H4 (cell line): ENCODE measurements around the gene CDK8. TPM values are rescaled to one million over a fixed set of nuclear protein-coding genes. Genes with fewer than 3 reads are reported as not detected.

Experiments used
- DNase-seq: peaks from one replicate; pipeline ENCODE4 v3.0.0-alpha.2; 2015; ENCODE audit warnings: low spot score
- total RNA-seq: library from RNA; depleted of rRNA; stranded (reverse); fragments of >200 nt; shearing (Covaris generic); gene quantifications from 2 replicates; pipeline ENCODE4 v1.2.3, GENCODE V29; 2014

Gene CDK8
- total RNA-seq, 1 experiment from 2014 or later = 14.7 TPM

DNA sequence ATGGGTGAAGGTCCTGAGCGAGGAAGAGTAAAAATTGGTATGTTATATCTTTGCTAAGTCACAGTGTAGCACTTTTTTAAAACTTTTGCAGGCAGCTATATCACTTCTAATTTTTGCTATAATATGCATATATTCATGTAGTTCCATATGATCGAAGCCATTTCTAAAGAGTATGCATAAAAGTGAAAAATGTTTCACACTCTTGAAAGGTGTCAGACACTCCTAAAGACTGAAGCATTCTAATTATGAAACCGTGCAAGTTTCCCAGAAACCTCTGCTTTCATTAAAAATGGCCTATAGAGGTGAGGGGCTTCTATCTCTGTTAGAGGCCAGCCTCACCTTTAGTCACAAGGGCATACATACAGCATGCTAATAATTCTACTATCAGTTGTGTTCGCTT is 128.9 kb downstream of the CDK8 start:
- DNase-seq = no peak

DNA sequence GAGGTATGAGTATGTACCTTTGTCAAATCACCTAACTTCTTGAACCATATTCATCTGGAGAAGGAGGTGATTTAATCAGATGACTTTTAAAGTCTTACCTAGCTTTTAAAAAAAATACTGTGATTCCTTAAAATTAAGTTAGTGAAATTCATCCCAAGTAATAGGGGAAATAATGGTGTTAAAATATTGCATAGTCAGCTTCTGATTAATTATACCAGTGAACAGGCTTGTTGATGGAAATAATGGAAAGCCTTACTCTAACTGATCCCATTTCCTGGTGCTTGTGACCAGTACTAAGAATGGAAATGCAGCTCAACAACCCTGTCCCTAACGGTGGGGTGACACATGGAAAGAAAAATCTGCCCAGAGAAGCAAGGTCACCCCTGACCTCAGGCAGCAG is 130.7 kb downstream of the CDK8 start:
- DNase-seq = no peak

DNA sequence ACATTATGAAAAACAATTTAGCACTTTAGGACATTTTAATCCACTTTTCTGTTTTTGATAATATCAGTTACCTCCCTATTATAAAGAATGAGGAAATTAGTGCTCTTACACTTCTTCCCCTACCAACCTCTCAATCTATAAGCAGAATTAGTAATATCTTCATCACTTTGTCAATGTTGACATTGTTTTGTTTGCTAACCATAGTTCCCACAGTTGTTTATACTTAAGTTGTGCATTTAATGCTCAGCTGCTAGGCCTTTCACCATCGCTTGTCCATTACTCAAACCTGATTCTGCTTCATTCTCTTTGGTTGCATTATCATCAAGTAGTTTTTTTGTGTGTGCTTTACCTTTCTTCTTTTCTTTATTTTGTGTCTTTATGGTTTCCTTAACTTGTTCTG is 132.1 kb downstream of the CDK8 start:
- no peak for DNase-seq

DNA sequence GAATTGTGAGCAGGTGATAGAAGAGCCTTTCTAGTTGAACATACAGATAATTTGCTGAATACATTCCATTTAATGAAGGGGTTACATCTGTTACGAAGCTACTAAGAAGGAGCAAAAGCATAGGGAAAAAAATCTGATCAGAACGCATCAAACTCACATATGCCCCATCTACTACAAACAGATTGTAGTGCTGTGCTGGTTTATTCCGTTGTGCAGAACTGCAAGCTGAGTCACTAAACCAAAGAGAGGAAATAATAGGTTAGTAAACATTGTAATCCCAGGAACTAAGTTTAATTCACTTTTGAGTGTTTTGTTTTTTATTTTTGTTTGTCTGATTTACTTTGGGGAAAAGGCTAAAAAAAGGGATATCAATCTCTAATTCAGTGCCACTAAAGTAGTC is 136.3 kb downstream of the CDK8 start:
- DNase-seq = no peak

DNA sequence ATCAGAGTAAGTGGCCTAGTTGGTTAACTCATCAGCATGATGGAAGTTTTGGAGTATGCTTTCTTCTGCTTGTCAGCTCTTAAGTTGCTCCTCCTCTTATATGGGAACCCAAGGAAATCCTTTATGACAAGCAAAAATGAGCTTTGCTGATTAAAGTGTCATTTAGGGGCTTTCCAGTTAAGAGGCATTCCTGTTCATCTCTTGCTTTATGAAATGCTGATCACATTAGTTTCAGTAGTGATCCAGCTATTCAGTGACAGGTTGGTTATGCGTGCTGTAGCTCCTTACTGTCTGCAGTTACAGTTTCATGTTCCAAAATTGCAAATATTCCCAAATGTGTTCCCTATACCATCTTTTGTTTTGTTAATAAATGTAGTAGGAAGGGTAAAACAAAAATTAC is 146.6 kb downstream of the CDK8 start:
- no peak for DNase-seq

DNA sequence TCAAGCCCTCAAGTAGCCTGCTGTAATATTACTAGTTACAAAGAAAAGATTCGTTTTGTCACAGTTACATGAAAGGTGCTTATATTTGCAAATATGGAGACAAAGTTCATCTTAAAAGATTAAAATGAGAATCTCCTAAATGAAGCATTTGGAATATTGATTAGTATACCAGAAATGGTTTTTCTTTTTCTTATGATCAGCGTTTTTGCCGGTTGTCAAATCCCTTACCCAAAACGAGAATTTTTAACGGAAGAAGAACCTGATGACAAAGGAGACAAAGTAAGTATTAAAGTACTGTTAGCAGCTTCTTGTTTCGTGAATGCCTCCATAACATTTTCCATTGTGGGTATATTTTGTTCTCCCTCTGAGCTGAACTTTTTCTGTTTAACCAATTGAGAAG is 147.1 kb downstream of the CDK8 start:
- DNase-seq = no peak

DNA sequence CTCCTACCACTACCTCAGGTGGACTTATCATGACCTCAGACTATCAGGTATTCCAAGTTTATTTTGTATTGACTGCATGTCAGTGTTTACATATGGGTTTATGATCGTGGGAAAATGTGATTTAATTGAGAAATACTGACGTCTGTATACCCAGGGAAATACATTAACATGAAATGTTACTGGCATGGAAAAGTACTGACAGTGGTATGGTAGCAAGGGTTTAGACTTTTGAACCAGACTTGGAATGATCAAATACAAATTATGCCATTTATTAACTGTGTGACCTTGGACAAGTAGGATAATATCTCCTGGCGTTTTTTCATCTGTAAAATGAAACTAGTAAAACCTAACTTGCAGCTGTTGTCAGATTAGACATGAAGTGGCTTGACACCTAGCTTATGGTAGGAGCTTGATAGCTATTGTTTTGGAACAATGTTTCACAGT is 147.7 kb downstream of the CDK8 start:
- DNase-seq = no peak

DNA sequence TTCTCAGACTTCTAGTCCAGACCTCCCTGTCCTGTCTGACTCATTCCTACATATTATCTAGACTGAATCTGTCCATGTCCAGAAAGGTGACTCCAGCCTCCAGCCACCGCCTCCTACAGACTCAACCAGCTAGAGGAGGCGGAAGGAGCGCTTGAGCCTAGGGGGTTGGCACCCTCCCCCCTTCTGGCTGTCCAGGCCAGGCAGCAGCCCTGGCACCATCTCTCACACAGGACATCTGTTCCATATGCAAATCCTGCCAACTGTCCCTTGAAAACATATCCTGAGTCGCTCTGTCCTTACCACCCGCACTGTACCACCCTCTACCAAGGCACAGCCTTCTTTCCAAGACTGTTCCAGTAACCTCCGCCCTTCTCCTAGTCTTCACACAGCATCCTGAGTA is 152.9 kb downstream of the CDK8 start:
- DNase-seq = no peak

DNA sequence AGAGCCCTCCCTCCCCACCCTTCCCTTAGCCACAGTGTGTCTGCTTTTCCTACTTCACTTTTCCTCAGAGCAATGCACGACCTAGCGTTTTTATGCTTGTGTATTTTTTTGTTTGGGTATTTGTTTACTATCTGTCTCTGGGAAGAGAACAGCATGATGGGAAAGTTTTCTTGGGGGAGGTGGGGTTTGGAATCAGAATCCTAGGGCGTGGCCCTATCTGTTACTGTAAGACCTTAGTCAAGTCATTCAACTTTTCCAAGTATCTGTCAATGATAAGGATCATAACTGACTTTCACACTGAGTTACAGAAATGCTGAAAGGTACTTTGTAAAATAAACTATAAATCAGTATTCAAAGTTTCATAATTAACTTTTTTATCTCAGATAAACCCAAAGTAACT is 157.3 kb downstream of the CDK8 start:
- no peak for DNase-seq

DNA sequence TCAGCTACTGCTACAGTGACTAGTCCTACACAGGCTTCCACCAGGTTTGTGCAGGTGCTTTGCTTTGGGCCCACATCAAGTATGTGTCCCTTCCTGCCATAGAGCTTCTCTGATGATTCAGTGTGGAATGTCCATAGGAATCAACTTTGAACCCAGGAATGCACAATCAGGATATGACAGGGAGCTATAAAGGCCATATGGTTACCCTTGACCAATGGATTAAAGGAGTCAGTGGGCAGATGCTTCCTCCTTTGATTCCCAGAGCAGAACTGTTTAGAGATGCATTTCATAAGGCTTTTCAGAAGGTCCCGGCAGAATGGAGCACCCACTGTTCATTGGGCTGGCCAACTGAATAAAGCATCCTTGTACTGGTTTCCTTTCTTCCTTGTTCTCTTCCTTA is 158.3 kb downstream of the CDK8 start:
- no peak for DNase-seq

DNA sequence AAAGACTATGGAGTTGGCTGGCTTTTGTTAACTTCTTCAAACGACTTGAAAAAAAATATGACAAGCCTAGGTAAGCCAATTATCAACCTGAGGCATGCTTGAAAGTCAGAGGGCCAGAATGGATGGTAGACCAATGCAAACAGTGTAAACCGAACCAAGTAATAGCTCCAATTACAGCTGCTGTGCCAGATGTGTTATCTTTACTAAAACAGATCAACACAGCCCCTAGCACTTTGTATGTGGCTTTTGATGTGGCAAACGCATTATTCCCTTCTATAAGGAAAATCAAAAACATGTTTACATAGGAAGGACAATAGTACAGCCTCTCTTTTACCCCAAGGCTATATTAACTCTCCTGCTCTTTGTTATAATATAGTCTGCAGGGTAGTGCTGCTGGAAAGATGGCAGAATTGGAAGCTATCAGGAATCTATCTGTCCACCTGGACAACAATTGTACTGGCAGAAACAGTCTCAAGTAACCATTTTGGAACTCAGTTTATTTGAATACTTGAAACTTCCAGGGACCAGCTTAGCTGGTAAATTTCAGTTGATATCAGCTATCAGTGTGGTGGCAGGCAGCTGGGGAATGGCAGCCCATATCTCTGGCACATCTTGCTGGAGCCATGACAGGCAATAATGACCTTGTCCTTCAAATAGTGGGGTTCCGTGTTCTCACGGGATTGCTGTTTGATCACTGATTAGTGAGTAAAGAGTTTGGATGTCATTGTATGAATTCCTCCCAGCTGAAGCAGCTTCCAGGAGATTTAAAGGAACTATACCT is 159.2 kb downstream of the CDK8 start:
- no peak for DNase-seq

DNA sequence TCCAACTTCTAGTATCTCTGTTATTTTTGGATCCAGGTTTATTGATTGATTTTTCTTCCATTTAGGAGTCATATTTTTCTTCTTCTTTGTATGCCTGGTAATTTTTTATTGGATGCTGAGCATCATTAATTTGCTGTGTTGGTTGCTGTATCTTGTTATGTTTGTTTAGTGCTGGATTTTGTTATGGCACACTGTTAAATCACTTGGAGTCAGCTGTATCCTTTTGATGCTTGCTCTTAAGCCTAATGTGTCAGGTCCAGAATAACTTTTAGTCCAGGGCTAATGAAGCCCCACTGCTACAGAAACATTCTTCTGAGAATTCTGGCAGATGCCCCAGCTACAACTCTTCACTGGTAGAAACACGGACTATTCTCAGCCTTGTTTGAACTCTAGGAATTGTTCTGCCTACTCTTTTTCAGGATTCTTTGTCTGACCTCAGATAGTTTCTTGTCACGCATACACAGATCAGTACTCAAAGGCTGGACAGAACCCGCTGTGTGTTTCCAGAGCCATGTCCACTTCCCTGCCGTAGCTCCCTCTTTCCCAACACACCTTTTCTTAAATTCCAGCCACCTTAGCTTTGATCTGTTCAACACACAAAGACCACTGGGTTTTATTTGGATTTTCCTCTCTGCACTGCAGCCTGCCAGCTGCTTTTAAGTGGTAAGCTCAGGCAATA is 166.5 kb downstream of the CDK8 start:
- DNase-seq = no peak

DNA sequence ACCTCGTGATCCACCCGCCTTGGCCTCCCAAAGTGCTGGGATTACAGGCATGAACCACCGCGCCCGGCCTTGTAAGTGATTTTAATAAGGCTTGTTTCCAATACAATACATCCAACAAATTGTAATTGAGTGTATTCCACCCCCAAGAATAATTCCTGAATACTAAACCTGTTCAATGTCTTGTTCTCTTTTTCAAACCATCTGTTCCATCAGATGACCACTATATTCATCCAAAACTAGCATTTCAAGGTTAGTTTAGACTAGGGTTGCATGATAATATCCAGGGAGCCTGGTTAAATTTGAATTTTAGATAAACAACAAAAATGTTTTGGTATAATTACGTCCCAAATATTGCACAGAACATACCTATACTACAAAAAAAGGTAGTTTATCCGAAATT is 168.1 kb downstream of the CDK8 start:
- DNase-seq = no peak

DNA sequence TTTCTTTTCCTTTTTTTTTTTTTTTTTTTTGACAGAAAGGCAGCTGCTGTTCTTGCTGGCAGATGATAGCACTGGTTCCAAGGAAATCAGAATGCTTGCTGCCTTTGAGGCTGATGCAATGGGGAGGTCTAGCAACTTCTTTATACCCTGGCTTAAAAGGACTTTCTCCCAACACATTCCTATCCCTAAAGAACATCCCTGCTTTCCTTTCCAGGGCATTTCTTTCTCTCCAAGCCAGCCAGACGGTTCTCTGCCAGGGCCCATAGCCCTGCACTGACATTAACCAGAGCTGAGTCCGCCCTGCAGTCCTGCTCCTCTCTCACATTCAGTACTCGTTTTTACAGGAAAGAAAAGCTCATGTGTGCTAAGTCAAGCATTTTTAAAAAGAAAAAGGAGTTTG is 169.7 kb downstream of the CDK8 start:
- DNase-seq = no peak

DNA sequence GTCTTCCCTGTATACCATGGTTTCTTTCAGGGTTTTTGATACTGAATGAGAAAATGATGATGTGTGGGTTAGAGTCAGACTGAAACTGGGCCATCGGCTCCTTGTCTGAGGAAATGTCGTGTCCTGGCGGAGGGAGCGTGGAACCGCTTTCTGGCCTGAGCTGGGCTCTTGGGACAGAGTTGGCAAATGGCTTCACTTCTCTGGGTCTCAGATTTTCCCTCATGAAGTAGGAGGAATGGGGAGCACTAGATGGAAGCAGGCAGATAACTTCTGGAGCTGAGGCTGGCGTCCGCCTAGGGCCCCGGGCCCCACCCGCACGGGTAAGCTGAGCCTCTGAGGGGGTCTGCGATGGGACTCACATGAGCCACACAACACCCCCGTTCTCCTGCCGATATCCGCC is 170.3 kb downstream of the CDK8 start:
- DNase-seq = no peak

DNA sequence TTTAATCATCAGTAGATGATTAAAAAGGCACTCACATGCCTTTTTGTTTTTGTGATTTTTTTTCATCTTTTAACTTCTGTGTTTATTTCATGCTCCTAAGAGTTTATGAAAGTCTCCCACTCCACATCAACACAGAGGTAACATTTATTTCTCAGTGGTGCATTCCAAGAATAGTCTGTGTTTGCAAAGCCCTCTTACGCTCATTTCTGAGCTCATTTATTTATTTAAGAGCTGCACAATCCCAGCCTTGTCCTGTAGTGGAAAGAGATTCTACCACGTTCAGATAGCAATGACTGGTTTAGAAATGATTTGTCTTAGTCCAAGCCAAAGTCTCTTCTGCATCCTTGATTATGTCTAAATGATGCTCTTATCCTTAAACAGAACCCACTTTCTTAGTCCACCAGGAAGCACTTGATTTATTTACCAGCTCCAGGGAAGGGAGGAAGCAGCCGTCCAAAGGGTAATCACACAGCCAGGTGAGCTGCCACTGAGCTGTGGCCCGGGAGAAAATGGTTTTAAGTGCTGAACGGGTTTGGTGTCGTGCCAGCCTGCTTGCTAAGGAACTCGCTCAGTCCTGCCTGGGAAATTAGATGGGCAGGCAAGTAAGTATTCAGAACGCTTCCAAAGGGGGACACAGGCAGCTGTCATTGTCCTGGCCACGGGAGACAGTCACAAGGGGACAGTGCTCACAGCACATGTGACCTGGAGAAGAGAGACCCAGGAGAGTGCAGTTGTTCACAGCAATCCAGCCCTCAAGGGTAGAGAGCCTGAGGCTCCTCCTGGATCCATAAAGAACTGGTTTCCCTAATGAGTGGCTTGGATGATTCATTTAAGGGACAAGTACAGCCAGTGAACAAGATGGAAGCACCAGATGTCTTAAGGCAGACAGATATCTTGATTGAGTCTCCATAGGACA is 171.8 kb downstream of the CDK8 start:
- DNase-seq = peak; percentile 47

DNA sequence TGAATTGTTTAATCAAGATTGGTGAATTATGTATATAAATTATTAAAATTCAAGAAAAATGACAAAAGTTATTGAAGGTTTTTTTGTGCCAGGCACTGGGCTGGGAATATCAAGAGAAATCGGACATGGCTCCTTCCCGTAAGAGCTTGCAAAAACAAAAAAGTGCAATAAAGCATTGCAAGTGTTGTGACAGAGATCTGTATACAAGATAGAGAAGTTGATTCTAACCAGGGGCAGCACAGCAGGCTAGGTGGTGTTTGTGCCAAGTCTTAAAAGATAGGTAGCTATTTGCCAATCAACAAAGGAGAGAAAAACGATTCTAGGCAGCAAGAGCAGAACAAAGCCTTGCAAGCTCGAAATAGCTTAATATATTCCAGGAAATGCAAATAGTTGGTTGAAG is 179.8 kb downstream of the CDK8 start:
- DNase-seq = no peak

DNA sequence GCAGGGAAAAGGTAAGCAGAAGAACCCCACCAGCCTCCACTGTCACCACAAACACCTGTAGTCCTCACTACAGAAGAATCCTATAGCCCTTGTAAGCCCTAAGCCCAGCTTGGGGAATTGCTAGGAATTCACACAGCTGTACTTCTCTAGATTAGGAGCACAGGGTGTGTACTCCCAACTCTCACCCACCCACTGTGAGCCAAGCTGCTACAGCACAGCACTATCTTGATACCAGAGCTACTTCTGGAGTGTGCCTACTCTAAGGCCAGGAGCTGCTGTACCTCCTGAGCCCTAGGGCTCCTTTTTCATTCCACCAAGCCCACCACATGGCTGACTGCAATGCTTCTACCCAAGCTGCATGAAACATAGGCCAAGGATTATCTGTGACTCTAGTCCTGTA is 181.2 kb downstream of the CDK8 start:
- DNase-seq = no peak

DNA sequence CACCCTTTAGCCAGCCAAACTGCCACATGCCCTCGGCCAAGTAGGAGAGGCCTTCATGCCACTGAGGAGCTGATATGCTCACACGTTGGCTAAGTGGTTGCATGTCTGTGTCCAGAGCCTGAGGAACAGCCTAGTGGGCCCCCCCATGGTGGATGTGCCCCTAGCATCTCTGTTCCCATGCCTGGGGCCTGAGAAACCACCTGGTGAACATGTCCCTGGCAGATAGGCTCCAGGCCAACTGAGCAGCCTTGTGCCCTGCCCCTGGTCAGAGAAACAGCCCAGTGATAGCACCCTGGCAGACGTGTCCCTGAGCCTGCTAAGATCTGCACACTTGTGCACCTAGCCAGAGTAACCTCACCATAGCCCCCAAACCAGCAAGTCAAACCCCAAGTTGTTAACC is 181.7 kb downstream of the CDK8 start:
- no peak for DNase-seq

DNA sequence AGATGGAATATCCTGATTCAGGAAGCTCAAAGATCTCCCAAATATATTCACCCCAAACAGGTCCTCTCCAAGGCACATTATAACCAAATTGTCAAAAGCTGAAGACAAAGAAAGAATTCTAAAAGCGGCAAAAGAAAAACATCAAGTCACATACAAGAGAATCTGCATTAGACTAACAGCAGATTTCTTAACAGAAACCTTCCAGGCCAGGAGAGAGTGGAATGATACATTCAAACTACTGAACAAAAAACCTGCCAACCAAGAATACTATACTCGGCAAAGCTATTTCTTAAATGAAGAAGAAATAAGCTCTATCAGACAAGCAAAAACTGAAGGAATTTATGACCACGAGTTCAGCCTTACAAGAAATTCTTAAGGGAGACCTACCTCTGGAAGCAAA is 183.0 kb downstream of the CDK8 start:
- no peak for DNase-seq

DNA sequence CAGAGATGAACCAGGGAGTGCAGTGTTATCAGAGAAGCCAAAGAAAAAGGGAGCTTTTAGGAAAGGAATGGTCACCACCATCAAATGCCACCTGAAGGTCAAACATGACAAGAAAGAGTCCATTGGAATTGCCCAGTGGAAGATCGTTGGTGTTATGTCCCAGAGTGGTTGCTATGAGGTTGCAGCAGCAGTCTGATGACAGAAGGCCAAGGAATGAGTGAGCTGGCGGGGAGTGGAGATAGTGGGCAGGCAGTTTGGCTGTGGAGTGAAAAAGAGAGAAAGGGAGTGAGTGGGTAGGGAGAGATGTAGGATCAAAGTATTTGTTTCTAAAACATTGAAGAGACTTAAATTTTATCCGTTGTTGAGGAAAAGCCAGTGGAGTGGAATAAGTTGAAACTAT is 186.2 kb downstream of the CDK8 start:
- no peak for DNase-seq

DNA sequence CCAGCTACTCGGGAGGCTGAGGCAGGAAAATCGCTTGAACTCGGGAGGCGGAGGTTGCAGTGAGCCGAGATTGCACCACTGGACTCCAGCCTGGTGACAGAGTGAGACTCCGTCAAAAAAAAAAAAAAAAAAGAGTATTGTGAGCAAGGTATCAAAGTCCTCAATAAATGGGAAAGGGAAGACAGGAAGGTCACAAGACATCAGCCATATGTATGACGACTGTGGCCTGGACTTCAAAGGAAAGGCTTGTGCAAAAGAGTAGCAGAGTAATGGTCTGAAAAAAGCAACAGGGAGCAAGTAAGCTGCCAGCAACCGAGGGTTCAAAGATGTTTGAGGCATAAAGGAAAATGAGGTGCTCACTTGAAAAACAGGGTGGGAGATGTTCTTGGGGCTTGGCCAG is 187.5 kb downstream of the CDK8 start:
- no peak for DNase-seq

DNA sequence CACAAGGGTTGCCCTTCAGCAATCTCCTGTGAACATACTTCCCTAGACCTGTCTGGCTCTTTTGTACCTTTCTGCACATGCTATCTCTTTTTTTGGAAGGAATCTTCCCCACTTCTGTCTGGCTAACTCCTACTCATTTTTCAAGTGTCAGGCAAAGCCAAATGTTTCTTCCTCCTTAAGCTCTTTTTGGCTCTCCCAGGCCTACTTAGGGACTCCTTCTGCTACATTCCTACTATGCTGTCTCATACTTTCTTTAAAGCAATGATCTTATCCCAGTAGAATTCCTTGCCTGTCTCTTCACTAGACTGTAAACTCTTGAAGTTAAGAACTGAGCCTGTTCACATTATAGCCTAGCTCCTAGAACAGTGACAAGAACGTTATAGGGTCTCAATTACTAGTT is 188.6 kb downstream of the CDK8 start:
- DNase-seq = no peak
